Sigmoid colon (tissue), 7 donors: ENCODE measurements around the gene IHH. TPM values are rescaled to one million over a fixed set of nuclear protein-coding genes. Genes with fewer than 3 reads are reported as not detected.

Experiments
- DNase-seq: peaks from one replicate; pipeline ENCODE4 v3.0.0-alpha.2; 2019
- H3K27ac ChIP-seq, 4 donors: fragments of 200-600 bp; sonication (generic); one replicate each; pipeline ENCODE4 v1.5.1; 2016 to 2019; ENCODE audit warnings: mild to moderate bottlenecking in 1 of 4
- H3K27me3 ChIP-seq, 3 donors: fragments of 200-600 bp; sonication (generic); one replicate each; pipeline ENCODE4 v1.5.1; 2019; ENCODE audit warnings: mild to moderate bottlenecking in 1 of 3
- H3K36me3 ChIP-seq, 4 donors: fragments of 200-600 bp; sonication (generic); one replicate each; pipeline ENCODE4 v1.5.1; 2016 to 2019
- H3K4me1 ChIP-seq, 4 donors: fragments of 200-600 bp; sonication (generic); one replicate each; pipeline ENCODE4 v1.5.1; 2017 to 2019
- H3K4me3 ChIP-seq, 4 donors: fragments of 200-600 bp; sonication (generic); one replicate each; pipeline ENCODE4 v1.5.1; 2017 to 2019; ENCODE audit warnings: mild to moderate bottlenecking in 2 of 4, moderate library complexity in 1 of 4
- H3K9me3 ChIP-seq, 4 donors: fragments of 200-600 bp in 3 of 4; sonication (generic) in 3 of 4; one replicate each; pipeline versions ENCODE4 v1.5.1 to v1.6.1; 2013 to 2019
- EP300 ChIP-seq, 4 donors: sonication (generic); formaldehyde crosslinking; IDR thresholded peaks; one replicate each; pipeline ENCODE4 v1.6.1; 2017; ENCODE audit warnings: antibody characterized with exemption in 4 of 4
- POLR2A ChIP-seq, 2 donors: fragments of 450-650 bp; IDR thresholded peaks; one replicate each; pipeline ENCODE4 v1.6.1; 2016; ENCODE audit warnings: antibody characterized with exemption in 2 of 2, mild to moderate bottlenecking in 2 of 2, moderate library complexity in 2 of 2
- POLR2AphosphoS5 ChIP-seq, 4 donors: sonication (generic); formaldehyde crosslinking; IDR thresholded peaks; one replicate each; pipeline ENCODE4 v1.6.1; 2017; ENCODE audit warnings: antibody characterized with exemption in 4 of 4
- WGBS, 2 donors: extraction: QIAGEN DNeasy Blood & Tissue Kit; methylation state at CpG; one replicate each; pipeline ENCODE4 v1.1.7; 2013; 5-methylcytosine and 5-hydroxymethylcytosine counted together
- intact Hi-C: fragments of 100-400 bp; cut with DNase I; formaldehyde crosslinking; loops from one replicate; pipeline ENCODE4 v1.15.1; 2023
- polyA plus RNA-seq, 3 donors: library from polyadenylated mRNA; stranded (reverse); fragments of 200-250 nt; gene quantifications; one replicate each; pipeline ENCODE4 v1.2.3, GENCODE V29; 2013
- total RNA-seq, 4 donors: library from RNA; depleted of rRNA; stranded (reverse); fragments of >200 nt; gene quantifications; one replicate each; pipeline ENCODE4 v1.1.0, GENCODE V29; 2016
- TF ChIP-seq, protein P1 (sequence below), 4 experiments: fragments of 450-650 bp in 3 of 4; fragments of 200-600 bp in 1 of 4; IDR thresholded peaks; one replicate each; pipeline ENCODE4 v1.5.1; 2016 to 2019; ENCODE audit warnings: antibody characterized with exemption in 4 of 4, mild to moderate bottlenecking in 3 of 4, moderate library complexity in 2 of 4
- donor health status: healthy with polysubstance abuse.
- donor health status: Bipolar disorder and iron deficiency.
- donor health status: healthy.

Gene IHH
- total and polyA plus RNA-seq, 7 donors, result 12.9 to 36.1 (median 21.6) TPM; not detected in 4

DNA sequence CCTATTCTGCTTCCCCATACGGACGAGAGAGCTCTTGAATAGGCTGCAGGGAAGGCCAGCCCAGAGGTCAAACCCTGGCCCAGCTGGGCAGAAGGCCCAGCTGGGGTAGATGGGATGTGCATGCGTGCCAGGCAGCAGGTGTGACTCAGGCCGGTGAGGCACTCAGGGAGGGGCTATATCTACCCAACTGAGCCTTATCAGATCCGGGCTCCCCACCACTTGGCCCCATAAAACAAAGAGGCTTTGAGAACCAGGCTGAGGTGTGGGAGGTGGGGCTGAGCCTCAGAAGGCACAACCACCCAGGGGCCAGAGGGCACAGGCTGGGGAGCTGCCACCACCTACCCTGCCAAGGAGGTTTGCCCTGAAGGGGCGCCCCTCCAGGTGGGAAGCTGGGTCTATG, 11.4 kb downstream of the IHH start:
- H3K9me3 ChIP-seq, result no peaks in the 10 kb centered on the region
- WGBS, 2 donors, result 22 to 60% methylated on average over 6 of the region's 6 CpGs
- TF ChIP-seq, protein P1, sequence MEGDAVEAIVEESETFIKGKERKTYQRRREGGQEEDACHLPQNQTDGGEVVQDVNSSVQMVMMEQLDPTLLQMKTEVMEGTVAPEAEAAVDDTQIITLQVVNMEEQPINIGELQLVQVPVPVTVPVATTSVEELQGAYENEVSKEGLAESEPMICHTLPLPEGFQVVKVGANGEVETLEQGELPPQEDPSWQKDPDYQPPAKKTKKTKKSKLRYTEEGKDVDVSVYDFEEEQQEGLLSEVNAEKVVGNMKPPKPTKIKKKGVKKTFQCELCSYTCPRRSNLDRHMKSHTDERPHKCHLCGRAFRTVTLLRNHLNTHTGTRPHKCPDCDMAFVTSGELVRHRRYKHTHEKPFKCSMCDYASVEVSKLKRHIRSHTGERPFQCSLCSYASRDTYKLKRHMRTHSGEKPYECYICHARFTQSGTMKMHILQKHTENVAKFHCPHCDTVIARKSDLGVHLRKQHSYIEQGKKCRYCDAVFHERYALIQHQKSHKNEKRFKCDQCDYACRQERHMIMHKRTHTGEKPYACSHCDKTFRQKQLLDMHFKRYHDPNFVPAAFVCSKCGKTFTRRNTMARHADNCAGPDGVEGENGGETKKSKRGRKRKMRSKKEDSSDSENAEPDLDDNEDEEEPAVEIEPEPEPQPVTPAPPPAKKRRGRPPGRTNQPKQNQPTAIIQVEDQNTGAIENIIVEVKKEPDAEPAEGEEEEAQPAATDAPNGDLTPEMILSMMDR (IDR thresholded peaks at IDR 0.05), result no peak
- TF ChIP-seq EP300 (IDR thresholded peaks at IDR 0.05) (no peak), POLR2A (IDR thresholded peaks at IDR 0.05) (no peak), POLR2AphosphoS5 (IDR thresholded peaks at IDR 0.05) (no peak)
- intact Hi-C loops, result no loop called here
- DNase-seq, result no peak
- H3K27me3 ChIP-seq, result peaks cover 0 to 43% (median 22%) of the 10 kb centered on the region in 3 donors
- H3K27ac ChIP-seq, result no peak overlapping the region
- H3K4me1 ChIP-seq, result no peaks in the 10 kb centered on the region
- H3K36me3 ChIP-seq, result no peaks in the 10 kb centered on the region
- H3K4me3 ChIP-seq, result no peak overlapping the region

DNA sequence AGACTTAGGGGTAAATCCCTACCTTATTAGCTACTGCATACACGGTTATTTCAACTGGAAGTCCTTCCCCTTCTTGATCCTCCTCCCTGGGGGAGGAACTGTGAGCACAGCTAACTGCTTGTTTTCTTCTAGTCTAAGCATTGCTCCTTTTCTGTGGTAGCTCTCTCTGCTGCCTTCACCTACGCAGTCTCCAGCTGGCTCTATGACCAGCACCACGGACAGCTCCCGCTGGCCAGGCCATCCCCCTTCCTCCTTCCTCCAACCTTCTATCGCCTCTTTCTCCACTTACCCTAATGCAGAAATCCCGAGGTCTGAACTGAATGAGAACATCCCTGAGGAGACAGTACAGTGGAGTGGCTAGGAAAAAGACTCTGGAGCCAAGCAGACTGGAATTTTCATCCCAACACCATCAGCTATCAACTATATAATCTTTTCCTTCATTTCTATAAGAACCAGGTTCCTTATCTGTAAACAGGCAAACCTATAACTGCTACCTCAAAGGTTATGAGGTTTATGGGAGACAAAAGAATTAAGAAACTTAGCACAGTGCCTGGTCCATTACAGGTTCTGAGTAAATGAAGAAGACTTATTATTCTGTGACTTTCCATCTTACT, 14.7 kb downstream of the IHH start:
- H3K4me3 ChIP-seq, result no peak overlapping the region
- 5 to 6% methylated on average over 6 of the region's 6 CpGs for WGBS, 2 donors
- no peaks in the 10 kb centered on the region for H3K9me3 ChIP-seq
- H3K27me3 ChIP-seq, result peaks cover 12 to 70% (median 45%) of the 10 kb centered on the region in 3 donors
- no peak for TF ChIP-seq POLR2A (IDR thresholded peaks at IDR 0.05)
- TF ChIP-seq EP300 (IDR thresholded peaks at IDR 0.05), result no peak
- TF ChIP-seq POLR2AphosphoS5 (IDR thresholded peaks at IDR 0.05), result no peak
- TF ChIP-seq, protein P1 (IDR thresholded peaks at IDR 0.05), result no peak
- no peak overlapping the region for H3K27ac ChIP-seq
- peaks cover 0 to 7% (median 0%) of the 10 kb centered on the region in 4 donors for H3K4me1 ChIP-seq
- H3K36me3 ChIP-seq, result no peaks in the 10 kb centered on the region
- no peak for DNase-seq
- intact Hi-C loops, result no loop called here

DNA sequence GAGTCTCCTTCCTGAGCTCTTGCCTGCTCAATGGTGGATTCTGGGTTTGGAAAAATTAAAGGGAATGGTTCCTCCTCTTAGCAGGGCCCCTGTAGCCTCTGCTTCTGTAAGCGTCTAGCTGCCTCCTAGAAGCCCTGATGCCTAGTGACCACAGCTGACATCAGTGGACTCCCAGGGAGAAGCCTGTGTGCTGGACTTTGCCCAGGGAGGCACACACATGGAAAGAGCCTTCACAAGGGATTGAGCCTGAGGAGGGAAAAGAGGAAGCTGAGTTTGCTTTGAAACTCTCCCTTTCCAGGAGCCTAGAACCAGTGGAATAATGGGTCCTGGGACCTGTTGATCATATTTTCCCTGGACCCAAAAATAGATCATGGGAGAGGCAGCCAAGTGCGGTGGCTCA, 18.0 kb downstream of the IHH start:
- WGBS, 2 donors, result 55 to 73% methylated on average over 2 of the region's 2 CpGs
- peaks cover 0 to 8% (median 0%) of the 10 kb centered on the region in 4 donors for H3K4me1 ChIP-seq
- H3K27ac ChIP-seq, result no peak overlapping the region
- H3K4me3 ChIP-seq, result no peak overlapping the region
- TF ChIP-seq EP300 (IDR thresholded peaks at IDR 0.05), result no peak
- TF ChIP-seq POLR2A (IDR thresholded peaks at IDR 0.05), result no peak
- TF ChIP-seq POLR2AphosphoS5 (IDR thresholded peaks at IDR 0.05), result no peak
- TF ChIP-seq, protein P1 (IDR thresholded peaks at IDR 0.05), result no peak
- no peak for DNase-seq
- intact Hi-C loops, result no loop called here
- H3K9me3 ChIP-seq, result no peaks in the 10 kb centered on the region
- H3K27me3 ChIP-seq, result peaks cover 12 to 81% (median 34%) of the 10 kb centered on the region in 3 donors
- H3K36me3 ChIP-seq, result no peaks in the 10 kb centered on the region

DNA sequence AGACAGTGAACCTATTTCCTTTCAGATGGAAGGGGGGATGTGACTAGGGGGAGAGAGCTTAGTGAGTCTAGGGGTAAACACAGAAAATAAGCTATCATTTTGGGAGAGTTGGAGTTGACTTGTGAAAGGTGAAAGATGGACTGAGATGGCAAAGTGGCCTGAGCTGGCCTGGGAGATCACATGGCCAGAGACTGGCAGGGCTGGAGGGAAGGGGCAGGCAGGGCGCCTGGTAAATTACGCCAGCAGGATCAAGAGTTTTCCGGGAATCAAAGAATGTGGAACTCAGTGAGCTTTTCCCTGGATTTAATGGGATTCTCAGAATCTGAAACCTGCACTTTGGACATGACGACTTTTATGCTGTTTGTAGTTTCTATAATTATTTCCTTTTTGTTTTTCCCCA, 18.6 kb downstream of the IHH start:
- Histone ChIP-seq H3K4me1 (peaks cover 0 to 8% (median 0%) of the 10 kb centered on the region in 4 donors), H3K36me3 (no peaks in the 10 kb centered on the region), H3K9me3 (no peaks in the 10 kb centered on the region), H3K27me3 (peaks cover 12 to 87% (median 34%) of the 10 kb centered on the region in 3 donors), H3K4me3 (no peak overlapping the region), H3K27ac (no peak overlapping the region)
- WGBS, 2 donors, result 85 to 87% methylated on average over 4 of the region's 4 CpGs
- intact Hi-C loops, result no loop called here
- DNase-seq, result no peak
- TF ChIP-seq POLR2A (IDR thresholded peaks at IDR 0.05), result no peak

DNA sequence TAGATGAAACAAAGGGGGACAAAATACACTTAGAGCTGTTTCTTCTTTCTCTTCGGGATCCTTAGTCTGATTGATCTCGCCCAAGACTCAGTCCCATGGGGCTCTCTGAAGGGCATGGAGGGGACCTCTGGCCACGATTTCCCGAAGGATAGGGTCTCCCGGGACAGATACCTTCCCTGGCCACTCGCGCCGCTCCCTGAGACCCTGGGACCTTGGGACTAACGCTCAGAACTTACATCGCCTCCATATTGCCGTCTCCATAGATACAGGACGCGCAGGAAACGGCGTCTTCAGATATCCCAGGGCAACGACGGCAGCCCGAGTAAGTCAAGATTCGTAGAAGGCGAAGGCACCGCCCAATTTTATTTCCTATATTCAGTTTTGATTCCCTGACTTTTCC, 19.5 kb downstream of the IHH start, which contains the start of gene CFAP65:
TSS of gene CFAP65 (minus strand) at position 265 of the 400 bp plus-strand sequence. CDS start 2,468 bp downstream, outside the sequence.
- WGBS, 2 donors, result 2 to 3% methylated on average over 21 of the region's 21 CpGs
- peaks cover 0 to 8% (median 0%) of the 10 kb centered on the region in 4 donors for H3K4me1 ChIP-seq

More for the DNA sequence above, 19.5 kb downstream of the IHH start, which contains the start of gene CFAP65:
- TF ChIP-seq POLR2A (IDR thresholded peaks at IDR 0.05) (no peak), EP300 (IDR thresholded peaks at IDR 0.05) (no peak), POLR2AphosphoS5 (IDR thresholded peaks at IDR 0.05) (no peak)
- TF ChIP-seq, protein P1 (IDR thresholded peaks at IDR 0.05), result no peak
- H3K27ac ChIP-seq, result no peak within 1 kb of the TSS
- DNase-seq, result no peak
- peaks cover 12 to 88% (median 34%) of the 10 kb centered on the region in 3 donors for H3K27me3 ChIP-seq
- H3K4me3 ChIP-seq, result no peak within 1 kb of the TSS
- H3K9me3 ChIP-seq, result no peaks in the 10 kb centered on the region
- intact Hi-C loops, result no loop called here
- H3K36me3 ChIP-seq, result no peaks in the 10 kb centered on the region
